ENCODE data around the gene TEP1. TPM values are rescaled to one million over a fixed set of nuclear protein-coding genes. Genes with fewer than 3 reads are reported as not detected.

Gene TEP1
- total and polyA plus RNA-seq, 2 of the 13 experiments (the other 11 are each of a cell fraction or from before 2014, with no cell fraction given): 11.0 to 12.8 TPM

DNA sequence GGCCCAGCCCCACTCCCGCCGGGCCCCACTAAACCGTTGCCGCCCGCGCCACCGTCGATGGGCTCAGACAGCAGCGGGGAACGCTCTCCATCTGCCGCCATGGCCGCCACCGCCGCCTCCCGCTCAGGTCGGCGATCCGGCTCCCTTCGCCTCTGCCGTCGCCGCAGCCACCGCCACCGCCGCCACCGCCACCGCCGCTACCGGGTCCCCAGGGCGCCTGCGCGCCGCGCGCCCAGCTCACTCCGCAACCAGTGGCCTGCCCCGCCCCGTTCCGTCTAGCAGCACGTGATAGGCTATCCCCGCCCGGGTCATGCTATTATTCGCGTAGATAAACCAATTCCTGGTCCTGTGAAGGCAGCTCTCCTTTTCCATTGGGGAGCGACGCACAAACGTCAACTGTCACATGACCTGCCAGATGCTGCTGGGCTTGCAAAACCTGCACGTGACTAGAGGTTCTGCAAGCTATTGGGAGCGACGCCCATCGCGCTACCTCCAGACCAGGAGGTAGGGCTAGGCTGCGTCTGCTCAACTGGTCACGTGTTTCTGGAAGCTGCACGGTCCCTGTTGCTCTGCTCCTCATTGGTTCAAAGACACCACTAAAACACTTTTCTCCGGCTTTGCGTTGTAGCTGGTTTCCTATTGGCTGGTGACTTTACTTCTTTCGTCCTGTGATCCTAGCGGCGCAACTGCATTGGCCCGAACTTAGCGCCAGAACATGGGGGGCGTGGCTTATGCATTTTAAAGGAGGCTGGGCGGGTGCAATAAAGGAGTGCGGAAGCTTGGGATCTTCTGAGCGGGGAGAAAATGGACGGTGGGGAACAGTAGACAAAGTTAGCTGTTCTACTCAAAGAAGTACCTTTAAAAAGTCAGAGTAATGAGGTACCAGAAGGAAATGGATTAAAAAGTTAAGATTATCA is 48.2 kb upstream of the TEP1 start, which contains the start of gene PIP4P1 (continued):
- TF ChIP-seq, protein P1, sequence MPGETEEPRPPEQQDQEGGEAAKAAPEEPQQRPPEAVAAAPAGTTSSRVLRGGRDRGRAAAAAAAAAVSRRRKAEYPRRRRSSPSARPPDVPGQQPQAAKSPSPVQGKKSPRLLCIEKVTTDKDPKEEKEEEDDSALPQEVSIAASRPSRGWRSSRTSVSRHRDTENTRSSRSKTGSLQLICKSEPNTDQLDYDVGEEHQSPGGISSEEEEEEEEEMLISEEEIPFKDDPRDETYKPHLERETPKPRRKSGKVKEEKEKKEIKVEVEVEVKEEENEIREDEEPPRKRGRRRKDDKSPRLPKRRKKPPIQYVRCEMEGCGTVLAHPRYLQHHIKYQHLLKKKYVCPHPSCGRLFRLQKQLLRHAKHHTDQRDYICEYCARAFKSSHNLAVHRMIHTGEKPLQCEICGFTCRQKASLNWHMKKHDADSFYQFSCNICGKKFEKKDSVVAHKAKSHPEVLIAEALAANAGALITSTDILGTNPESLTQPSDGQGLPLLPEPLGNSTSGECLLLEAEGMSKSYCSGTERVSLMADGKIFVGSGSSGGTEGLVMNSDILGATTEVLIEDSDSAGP (CRISPR knock-in tag; IDR thresholded peaks at IDR 0.05; ENCODE audit: borderline replicate concordance): peak; percentile 78
- TF ChIP-seq, protein P2, sequence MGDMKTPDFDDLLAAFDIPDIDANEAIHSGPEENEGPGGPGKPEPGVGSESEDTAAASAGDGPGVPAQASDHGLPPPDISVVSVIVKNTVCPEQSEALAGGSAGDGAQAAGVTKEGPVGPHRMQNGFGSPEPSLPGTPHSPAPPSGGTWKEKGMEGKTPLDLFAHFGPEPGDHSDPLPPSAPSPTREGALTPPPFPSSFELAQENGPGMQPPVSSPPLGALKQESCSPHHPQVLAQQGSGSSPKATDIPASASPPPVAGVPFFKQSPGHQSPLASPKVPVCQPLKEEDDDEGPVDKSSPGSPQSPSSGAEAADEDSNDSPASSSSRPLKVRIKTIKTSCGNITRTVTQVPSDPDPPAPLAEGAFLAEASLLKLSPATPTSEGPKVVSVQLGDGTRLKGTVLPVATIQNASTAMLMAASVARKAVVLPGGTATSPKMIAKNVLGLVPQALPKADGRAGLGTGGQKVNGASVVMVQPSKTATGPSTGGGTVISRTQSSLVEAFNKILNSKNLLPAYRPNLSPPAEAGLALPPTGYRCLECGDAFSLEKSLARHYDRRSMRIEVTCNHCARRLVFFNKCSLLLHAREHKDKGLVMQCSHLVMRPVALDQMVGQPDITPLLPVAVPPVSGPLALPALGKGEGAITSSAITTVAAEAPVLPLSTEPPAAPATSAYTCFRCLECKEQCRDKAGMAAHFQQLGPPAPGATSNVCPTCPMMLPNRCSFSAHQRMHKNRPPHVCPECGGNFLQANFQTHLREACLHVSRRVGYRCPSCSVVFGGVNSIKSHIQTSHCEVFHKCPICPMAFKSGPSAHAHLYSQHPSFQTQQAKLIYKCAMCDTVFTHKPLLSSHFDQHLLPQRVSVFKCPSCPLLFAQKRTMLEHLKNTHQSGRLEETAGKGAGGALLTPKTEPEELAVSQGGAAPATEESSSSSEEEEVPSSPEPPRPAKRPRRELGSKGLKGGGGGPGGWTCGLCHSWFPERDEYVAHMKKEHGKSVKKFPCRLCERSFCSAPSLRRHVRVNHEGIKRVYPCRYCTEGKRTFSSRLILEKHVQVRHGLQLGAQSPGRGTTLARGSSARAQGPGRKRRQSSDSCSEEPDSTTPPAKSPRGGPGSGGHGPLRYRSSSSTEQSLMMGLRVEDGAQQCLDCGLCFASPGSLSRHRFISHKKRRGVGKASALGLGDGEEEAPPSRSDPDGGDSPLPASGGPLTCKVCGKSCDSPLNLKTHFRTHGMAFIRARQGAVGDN (CRISPR knock-in tag; IDR thresholded peaks at IDR 0.05): peak; percentile 99
- peak; percentile 95; the same call in 1 of the 2 replicates for TF ChIP-seq CBX5 (CRISPR knock-in tag; IDR thresholded peaks at IDR 0.05; ENCODE audit: borderline replicate concordance)
- peak; percentile 51 for TF ChIP-seq RAD21 (CRISPR knock-in tag; IDR thresholded peaks at IDR 0.05)
- peak; percentile 78 for TF ChIP-seq HIVEP1 (CRISPR knock-in tag; IDR thresholded peaks at IDR 0.05)
- no peak for TF ChIP-seq ISX (CRISPR knock-in tag; conservative IDR thresholded peaks at IDR 0.05)
- no peak for TF ChIP-seq ATRX (CRISPR knock-in tag; IDR thresholded peaks at IDR 0.05; ENCODE audit: borderline replicate concordance)
- TF ChIP-seq ZSCAN30 (CRISPR knock-in tag; IDR thresholded peaks at IDR 0.05): no peak
- TF ChIP-seq ZNF629 (CRISPR knock-in tag; conservative IDR thresholded peaks at IDR 0.05): no peak; the same call in 1 of the 2 replicates
- TF ChIP-seq NFE2L1 (CRISPR knock-in tag; IDR thresholded peaks at IDR 0.05; ENCODE audit: borderline replicate concordance): no peak
- TF ChIP-seq ZBTB7B (CRISPR knock-in tag; IDR thresholded peaks at IDR 0.05): no peak
- TF ChIP-seq, protein P3, sequence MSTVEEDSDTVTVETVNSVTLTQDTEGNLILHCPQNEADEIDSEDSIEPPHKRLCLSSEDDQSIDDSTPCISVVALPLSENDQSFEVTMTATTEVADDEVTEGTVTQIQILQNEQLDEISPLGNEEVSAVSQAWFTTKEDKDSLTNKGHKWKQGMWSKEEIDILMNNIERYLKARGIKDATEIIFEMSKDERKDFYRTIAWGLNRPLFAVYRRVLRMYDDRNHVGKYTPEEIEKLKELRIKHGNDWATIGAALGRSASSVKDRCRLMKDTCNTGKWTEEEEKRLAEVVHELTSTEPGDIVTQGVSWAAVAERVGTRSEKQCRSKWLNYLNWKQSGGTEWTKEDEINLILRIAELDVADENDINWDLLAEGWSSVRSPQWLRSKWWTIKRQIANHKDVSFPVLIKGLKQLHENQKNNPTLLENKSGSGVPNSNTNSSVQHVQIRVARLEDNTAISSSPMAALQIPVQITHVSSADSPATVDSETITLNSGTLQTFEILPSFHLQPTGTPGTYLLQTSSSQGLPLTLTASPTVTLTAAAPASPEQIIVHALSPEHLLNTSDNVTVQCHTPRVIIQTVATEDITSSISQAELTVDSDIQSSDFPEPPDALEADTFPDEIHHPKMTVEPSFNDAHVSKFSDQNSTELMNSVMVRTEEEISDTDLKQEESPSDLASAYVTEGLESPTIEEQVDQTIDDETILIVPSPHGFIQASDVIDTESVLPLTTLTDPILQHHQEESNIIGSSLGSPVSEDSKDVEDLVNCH (CRISPR knock-in tag; IDR thresholded peaks at IDR 0.05): no peak
- TF ChIP-seq ZNF703 (CRISPR knock-in tag; IDR thresholded peaks at IDR 0.05; ENCODE audit: borderline replicate concordance): 0 out of 2 replicates have a peak, but pooled peaks have one; percentile 48
- TF ChIP-seq ETV6 (CRISPR knock-in tag; conservative IDR thresholded peaks at IDR 0.05): 0 out of 2 replicates have a peak, but pooled peaks have one; percentile 60
- no peak for TF ChIP-seq ZNF484 (CRISPR knock-in tag; IDR thresholded peaks at IDR 0.05; ENCODE audit: borderline replicate concordance, low read depth)
- no peak for TF ChIP-seq PAX8 (CRISPR knock-in tag; IDR thresholded peaks at IDR 0.05; ENCODE audit: borderline replicate concordance)
- TF ChIP-seq TCF12 (IDR thresholded peaks at IDR 0.05): no peak
- 0 out of 2 replicates have a peak, but pooled peaks have one; percentile 63 for TF ChIP-seq TCF12 (CRISPR knock-in tag; IDR thresholded peaks at IDR 0.05)
- TF ChIP-seq, protein P4, sequence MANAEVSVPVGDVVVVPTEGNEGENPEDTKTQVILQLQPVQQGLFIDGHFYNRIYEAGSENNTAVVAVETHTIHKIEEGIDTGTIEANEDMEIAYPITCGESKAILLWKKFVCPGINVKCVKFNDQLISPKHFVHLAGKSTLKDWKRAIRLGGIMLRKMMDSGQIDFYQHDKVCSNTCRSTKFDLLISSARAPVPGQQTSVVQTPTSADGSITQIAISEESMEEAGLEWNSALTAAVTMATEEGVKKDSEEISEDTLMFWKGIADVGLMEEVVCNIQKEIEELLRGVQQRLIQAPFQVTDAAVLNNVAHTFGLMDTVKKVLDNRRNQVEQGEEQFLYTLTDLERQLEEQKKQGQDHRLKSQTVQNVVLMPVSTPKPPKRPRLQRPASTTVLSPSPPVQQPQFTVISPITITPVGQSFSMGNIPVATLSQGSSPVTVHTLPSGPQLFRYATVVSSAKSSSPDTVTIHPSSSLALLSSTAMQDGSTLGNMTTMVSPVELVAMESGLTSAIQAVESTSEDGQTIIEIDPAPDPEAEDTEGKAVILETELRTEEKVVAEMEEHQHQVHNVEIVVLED (CRISPR knock-in tag; IDR thresholded peaks at IDR 0.05; ENCODE audit: borderline replicate concordance): peak; percentile 91
